ENCODE measurements around the gene RPTOR.

Gene RPTOR

GRCh38 chr17:80970762-80971703 is 426.4 kb downstream of the RPTOR start:
- no peak for TF ChIP-seq CTCF (IDR thresholded peaks at IDR 0.05)
- no peak for DNase-seq (ENCODE audit: low spot score)
- Histone ChIP-seq H3K27ac (no peak overlapping the region), H3K4me3 (no peak overlapping the region)

DNA sequence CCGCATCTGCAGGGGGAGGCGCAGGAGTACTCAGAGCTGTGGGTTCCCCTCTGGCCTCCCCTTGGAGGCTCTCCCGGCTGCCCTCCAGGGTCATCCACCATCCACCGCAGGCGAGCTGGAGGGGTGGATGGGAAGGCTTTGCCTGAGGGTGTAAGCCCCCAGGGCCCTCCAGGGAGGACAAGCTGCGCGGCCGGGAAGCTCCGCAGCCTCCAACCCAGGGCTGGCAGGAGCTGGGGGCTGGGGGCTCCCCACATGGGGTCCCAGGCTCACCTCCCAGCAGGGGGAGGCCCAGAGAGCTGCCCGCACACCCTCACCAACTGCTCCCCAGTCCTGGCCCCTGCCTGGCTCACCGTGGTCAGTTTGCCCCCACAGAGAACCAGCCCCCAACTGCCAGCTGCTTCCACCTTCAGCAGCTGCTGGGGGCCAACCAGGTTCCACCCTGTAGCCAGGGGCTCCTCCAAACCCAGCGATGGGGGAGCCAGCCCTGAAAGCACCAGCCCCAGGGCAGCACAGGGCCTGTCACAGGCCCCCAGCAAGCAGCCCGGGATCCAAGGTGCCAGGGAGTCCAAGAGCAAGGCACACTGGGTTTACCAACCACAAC is 427.2 kb downstream of the RPTOR start:
- TF ChIP-seq CTCF (IDR thresholded peaks at IDR 0.05) = no peak
- Histone ChIP-seq H3K27ac (no peak overlapping the region), H3K4me3 (no peak overlapping the region)
- no peak for DNase-seq (ENCODE audit: low spot score)

GRCh38 chr17:80976701-80977100 is 432.1 kb downstream of the RPTOR start:
- TF ChIP-seq CTCF (IDR thresholded peaks at IDR 0.05) = no peak
- DNase-seq (ENCODE audit: low spot score) = no peak
- Histone ChIP-seq H3K4me3 (no peak overlapping the region), H3K27ac (no peak overlapping the region)

DNA sequence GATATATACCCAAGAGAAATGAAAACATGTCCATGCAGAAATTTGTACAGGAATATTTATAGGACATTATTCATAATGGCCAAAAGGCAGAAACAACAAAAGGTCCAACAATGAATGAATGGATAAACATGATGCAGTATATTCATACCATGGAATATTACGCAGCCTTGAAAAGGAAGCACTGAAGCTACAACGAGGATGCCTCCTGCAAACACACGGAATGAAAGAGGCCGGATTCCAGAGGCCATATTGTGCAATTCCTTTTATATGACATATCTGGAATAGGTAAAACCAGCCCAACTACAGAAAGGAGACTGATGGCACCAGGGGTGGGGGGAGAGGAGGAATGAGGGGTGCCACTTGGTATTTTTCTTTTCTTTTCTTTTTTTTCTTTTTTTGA is 432.5 kb downstream of the RPTOR start:
- DNase-seq (ENCODE audit: low spot score) = no peak
- H3K4me3 ChIP-seq = no peak overlapping the region
- TF ChIP-seq CTCF (IDR thresholded peaks at IDR 0.05) = no peak
- H3K27ac ChIP-seq = no peak overlapping the region

- no peak for TF ChIP-seq CTCF (IDR thresholded peaks at IDR 0.05)
- H3K27ac ChIP-seq = no peak overlapping the region
- H3K4me3 ChIP-seq = no peak overlapping the region
- no peak for DNase-seq (ENCODE audit: low spot score)
These were observed 434.2 kb downstream of the RPTOR start for GRCh38 chr17:80978499-80979497.

GRCh38 chr17:80979547-80980378 is 435.1 kb downstream of the RPTOR start:
- Histone ChIP-seq H3K4me3 (no peak overlapping the region), H3K27ac (no peak overlapping the region)
- TF ChIP-seq CTCF (IDR thresholded peaks at IDR 0.05) = no peak
- DNase-seq (ENCODE audit: low spot score) = no peak

All from coronary artery (tissue), 2 donors.